Measurements from ENCODE around the gene ABCC6.
"Not testable (repeated sequence)": the region's sequence is repeated elsewhere in the genome, so short reads cannot be mapped to it uniquely, and the experiment has no call there.

Gene ABCC6

DNA sequence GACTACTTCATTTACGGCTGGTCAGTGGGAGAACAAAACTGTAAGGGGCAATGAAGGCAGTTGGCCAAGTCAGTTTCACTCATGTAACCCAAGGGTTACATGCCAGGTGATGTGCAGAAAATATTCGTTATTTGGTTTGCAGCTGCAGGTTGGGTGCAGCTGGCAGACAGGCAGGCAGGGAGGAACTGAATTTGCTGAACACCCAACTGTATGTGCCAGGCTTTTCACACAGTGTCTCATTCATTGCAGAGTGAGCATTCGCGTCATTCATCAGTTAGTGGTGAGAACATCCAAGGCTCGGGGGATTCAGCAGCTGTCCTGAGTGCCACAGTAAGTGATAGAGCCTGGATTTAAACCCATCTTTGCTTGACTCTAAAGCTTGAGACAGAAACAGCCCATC lies 59.7 kb downstream of the ABCC6 start:
- Histone ChIP-seq H3K4me3 (no peak overlapping the region), H3K27ac (no peak overlapping the region), H3K9me3 (peaks cover 0 to 13% (median 12%) of the 10 kb centered on the region in 3 donors), H3K4me1 (no peaks in the 10 kb centered on the region), H3K36me3 (peaks cover 4 to 10% (median 6%) of the 10 kb centered on the region in 3 donors), H3K27me3 (no peaks in the 10 kb centered on the region)
- TF ChIP-seq, protein P1, sequence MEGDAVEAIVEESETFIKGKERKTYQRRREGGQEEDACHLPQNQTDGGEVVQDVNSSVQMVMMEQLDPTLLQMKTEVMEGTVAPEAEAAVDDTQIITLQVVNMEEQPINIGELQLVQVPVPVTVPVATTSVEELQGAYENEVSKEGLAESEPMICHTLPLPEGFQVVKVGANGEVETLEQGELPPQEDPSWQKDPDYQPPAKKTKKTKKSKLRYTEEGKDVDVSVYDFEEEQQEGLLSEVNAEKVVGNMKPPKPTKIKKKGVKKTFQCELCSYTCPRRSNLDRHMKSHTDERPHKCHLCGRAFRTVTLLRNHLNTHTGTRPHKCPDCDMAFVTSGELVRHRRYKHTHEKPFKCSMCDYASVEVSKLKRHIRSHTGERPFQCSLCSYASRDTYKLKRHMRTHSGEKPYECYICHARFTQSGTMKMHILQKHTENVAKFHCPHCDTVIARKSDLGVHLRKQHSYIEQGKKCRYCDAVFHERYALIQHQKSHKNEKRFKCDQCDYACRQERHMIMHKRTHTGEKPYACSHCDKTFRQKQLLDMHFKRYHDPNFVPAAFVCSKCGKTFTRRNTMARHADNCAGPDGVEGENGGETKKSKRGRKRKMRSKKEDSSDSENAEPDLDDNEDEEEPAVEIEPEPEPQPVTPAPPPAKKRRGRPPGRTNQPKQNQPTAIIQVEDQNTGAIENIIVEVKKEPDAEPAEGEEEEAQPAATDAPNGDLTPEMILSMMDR (IDR thresholded peaks at IDR 0.05), result no peak
- no peak for DNase-seq
- intact Hi-C loops (cut with DNase I; ENCODE audit: low total_unique reads), result no loop called here

DNA sequence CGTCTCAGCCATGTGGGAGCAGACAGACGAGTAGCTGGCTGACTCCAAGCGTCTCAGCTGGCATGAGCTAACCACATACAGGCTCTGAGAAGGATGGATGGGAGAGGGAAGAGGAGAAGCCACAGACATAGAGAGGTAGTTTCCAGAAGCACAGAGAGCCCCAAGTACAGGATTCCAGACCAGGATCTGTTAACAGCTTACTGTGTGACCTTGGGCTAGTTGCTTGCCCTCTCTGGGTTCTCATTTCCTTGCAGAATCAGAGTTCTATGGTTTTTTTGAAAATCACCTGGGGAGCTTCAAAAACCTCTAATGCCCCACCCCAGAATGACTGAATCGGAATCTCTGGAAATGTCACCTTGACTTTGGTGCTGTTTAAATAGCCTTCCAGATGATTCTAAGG lies 60.2 kb downstream of the ABCC6 start:
- H3K27me3 ChIP-seq, result no peaks in the 10 kb centered on the region
- intact Hi-C loops (cut with DNase I; ENCODE audit: low total_unique reads), result no loop called here
- peaks cover 4 to 10% (median 6%) of the 10 kb centered on the region in 3 donors for H3K36me3 ChIP-seq
- DNase-seq, result no peak
- TF ChIP-seq, protein P1 (IDR thresholded peaks at IDR 0.05), result no peak
- H3K9me3 ChIP-seq, result peaks cover 0 to 18% (median 12%) of the 10 kb centered on the region in 3 donors
- no peaks in the 10 kb centered on the region for H3K4me1 ChIP-seq
- no peak overlapping the region for H3K27ac ChIP-seq
- H3K4me3 ChIP-seq, result no peak overlapping the region

DNA sequence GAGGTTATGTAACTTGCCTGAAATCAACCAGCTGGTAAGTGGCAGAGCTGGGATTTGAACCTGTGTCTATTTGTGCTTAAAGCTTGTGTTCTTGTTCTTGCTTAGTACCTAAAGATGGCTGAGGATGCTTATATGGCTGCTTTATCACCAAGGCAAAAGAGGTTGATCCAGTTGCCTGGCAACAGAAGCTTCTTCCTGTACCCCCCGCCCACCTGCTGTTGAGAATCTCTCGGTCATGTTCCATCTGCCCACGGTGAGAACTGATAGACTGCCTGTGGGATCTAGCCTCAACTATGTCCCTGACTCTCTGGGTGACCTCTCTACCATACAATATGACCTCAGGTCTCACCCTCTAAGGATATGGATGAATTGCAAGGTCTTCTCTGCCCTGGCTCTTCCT lies 60.7 kb downstream of the ABCC6 start:
- peaks cover 4 to 10% (median 6%) of the 10 kb centered on the region in 3 donors for H3K36me3 ChIP-seq
- H3K4me3 ChIP-seq, result no peak overlapping the region
- peaks cover 0 to 20% (median 12%) of the 10 kb centered on the region in 3 donors for H3K9me3 ChIP-seq
- DNase-seq, result no peak
- no peaks in the 10 kb centered on the region for H3K4me1 ChIP-seq
- H3K27me3 ChIP-seq, result no peaks in the 10 kb centered on the region
- intact Hi-C loops (cut with DNase I; ENCODE audit: low total_unique reads), result no loop called here
- H3K27ac ChIP-seq, result no peak overlapping the region
- TF ChIP-seq, protein P1 (IDR thresholded peaks at IDR 0.05), result no peak

DNA sequence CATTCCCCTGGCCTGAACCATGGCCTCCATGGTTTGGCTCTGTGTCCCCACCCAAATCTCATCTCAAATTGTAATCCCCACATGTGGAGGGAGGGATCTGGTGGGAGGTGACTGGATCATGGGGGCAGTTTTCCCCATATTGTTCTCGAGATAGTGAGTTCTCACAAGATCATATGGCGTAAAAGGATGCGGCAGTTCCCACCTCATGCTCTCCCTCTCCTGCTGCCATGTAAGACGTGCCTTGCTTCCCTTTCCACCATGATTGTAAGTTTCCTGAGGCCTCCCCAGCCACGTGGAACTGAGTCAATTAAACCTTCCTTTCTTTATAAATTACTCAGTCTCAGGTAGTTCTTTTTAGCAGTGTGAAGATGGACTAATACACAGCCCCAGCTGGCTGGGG lies 61.5 kb downstream of the ABCC6 start:
- H3K4me1 ChIP-seq; H3K27ac ChIP-seq; H3K4me3 ChIP-seq; intact Hi-C loops (cut with DNase I; ENCODE audit: low total_unique reads); H3K27me3 ChIP-seq; DNase-seq: not testable (repeated sequence)
- peaks cover 4 to 10% (median 6%) of the 10 kb centered on the region in 3 donors for H3K36me3 ChIP-seq
- H3K9me3 ChIP-seq, result peaks cover 0 to 20% (median 12%) of the 10 kb centered on the region in 3 donors

DNA sequence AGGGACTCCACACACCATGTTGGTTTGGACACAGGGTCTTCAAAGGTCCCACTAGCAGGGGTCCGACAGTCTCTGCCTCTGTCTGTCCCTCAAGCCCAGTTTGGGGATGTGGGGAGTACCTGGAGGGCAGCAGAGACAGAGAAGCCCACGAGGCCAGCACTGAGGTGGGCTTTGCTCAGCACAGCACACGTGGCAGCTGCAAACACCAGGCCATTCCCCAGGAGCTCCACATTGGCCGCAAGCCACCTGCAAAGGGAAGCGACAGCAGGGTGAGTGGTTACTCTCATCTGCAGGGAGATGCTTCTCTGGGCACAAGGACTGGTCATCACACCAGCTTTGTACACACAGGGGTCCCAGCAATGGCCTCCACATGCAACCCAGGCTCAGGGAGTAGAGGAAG lies 62.0 kb downstream of the ABCC6 start:
- TF ChIP-seq, protein P1 (IDR thresholded peaks at IDR 0.05), result no peak
- Histone ChIP-seq H3K36me3 (peaks cover 4 to 10% (median 6%) of the 10 kb centered on the region in 3 donors), H3K4me3 (no peak overlapping the region), H3K27me3 (no peaks in the 10 kb centered on the region), H3K27ac (no peak overlapping the region), H3K4me1 (no peaks in the 10 kb centered on the region), H3K9me3 (peaks cover 0 to 20% (median 12%) of the 10 kb centered on the region in 3 donors)
- intact Hi-C loops (cut with DNase I; ENCODE audit: low total_unique reads), result no loop called here
- no peak for DNase-seq

DNA sequence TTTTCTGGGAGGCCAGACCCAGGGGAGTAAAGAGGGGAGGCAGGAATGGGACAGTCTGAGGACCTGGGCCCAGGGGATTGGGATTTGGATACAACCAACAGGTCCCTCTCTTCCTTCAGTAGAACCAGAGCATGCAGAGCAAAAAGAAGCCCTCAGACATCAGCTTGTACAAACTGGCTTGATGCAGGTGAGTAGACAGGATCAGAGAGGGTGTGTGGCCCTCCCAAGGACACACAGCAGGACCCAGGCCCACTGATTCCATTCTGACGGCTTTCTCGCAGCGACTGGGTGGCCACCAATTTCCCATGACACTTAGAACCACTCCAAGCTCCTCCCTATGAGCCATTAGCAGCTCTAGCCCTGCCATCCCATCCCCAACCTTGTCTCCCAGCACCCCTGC lies 63.6 kb downstream of the ABCC6 start:
- H3K27ac ChIP-seq, result no peak overlapping the region
- H3K4me3 ChIP-seq, result no peak overlapping the region
- no peaks in the 10 kb centered on the region for H3K4me1 ChIP-seq
- intact Hi-C loops (cut with DNase I; ENCODE audit: low total_unique reads), result no loop called here
- H3K9me3 ChIP-seq, result peaks cover 0 to 20% (median 12%) of the 10 kb centered on the region in 3 donors
- TF ChIP-seq, protein P1 (IDR thresholded peaks at IDR 0.05), result no peak
- DNase-seq, result no peak
- no peaks in the 10 kb centered on the region for H3K27me3 ChIP-seq
- peaks cover 4 to 10% (median 6%) of the 10 kb centered on the region in 3 donors for H3K36me3 ChIP-seq
